Stimulated activated CD8-positive, alpha-beta memory T cell treated with anti-CD3 and anti-CD28 coated beads, Interleukin-15, amount 100 ng/mL, for 1 hour (primary cell): ENCODE measurements around the gene SEZ6L.
"Not testable (repeated sequence)": the region's sequence is repeated elsewhere in the genome, so short reads cannot be mapped to it uniquely, and the experiment has no call there.

Experiments
- DNase-seq: peaks from one replicate; pipeline ENCODE4 v3.0.0-alpha.2; 2020; ENCODE audit warnings: low read depth

Gene SEZ6L

DNA sequence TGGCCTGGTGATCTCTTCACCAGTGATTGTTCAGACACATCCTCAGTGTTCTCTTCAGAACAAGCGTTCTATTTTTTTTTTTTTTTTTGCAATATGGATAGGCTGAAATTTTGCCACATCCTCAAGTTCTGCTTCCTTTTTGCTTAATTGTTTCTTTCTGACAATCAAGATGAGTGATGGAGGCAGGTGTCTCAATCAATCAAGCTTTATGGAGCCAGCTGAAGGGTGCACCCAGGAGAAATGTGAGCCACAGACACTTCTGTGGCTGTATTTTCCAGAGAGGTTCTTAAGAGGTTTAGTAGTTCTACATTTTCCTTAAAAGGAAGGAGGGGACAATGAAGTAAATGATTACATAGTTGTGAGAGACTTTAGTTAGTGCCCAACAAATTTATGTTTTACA is 215.9 kb downstream of the SEZ6L start:
- no peak for DNase-seq

DNA sequence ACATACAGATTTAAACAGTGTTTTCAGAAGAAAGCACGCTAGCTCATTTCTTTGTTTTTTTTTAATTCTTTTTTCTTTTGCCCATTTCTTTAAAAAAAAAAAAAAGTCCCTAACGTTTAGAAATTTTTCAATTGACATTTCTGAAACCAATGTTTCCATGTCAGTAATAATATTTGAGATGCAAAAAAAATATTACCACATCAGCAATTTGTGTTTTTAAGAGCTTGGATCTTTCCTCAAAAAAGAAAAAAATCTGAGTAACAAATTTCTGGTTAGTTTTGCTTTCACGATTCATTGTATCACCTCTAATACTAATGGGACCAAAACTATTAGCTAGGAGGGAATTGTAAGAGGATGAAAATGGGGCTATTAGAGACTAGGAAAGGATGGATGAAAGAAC is 219.9 kb downstream of the SEZ6L start:
- DNase-seq = no peak

DNA sequence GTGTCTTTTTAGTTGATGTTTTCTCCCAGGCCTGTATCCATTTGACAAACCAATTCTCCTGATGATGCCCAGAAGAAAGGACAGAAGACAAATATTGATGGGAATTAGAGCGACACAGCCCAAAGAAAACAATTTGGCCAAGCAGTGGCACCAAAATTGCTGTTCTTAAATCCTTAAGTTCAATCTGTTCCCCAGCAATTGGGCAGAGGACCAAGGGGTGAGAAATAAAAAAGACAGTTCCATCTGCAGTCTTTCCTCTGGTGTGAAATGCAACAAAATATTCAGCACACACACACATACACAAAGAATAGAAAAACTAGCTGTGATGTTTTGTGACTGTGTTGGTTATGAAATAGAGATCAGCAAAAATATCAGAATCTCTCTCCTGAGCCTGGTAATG is 221.8 kb downstream of the SEZ6L start:
- DNase-seq = no peak

DNA sequence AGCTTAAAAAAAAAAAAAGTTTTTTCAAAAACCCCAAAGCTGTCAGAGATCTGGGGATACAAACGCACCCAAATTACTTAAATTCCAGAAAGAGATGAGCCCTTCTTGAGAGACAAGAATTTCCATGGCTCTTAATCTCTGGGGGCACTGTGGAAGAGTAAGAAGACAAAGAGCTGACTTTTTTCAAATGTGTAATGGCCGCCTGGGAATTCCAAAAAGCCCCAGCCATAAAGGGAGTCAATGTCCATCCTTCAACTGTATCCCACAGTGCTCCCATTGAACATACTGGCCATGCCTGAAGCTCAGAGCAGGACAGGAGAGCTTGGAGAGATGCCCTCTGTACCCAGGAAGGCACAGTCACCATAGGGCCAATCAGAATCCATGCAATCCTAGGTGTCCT is 222.4 kb downstream of the SEZ6L start:
- DNase-seq = no peak

DNA sequence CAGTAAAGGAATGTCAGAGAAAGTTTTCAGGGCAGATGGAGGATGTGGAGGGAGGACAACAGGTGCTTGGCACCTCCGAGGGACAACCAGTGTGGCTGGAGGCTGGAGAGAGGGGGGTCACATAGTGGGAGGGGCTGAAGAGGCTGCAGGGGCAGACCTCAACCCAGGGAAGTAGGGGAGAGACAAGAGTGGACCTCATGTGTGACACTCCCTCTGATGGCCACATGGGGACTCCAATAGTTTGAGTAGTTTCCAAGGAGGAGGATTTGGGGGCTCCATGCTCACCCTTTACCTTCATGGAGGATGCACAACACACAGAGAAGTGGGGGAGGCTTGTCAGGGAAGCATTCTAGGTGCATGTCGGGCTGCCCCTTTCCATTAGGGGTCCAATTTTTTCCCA is 224.7 kb downstream of the SEZ6L start:
- DNase-seq = no peak

DNA sequence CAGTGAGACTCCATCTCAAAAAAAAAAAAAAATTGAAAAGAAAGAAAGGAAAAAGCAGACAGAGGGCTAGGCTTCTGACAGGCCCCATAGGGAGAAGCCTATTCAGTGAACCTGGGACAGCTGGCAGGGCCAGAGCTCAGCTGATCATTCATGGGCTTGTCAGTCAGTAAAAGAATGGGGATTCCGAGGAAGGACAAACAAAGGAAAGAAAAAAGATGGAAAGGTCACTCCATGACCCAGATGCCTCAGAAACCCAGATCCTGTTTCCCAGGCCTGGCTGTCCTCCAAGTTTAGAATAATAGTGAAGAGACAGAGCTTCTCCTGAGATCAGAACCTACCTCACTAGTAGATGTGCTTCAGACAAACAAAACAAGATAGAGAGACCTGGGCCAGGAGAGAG is 225.5 kb downstream of the SEZ6L start:
- DNase-seq = no peak

DNA sequence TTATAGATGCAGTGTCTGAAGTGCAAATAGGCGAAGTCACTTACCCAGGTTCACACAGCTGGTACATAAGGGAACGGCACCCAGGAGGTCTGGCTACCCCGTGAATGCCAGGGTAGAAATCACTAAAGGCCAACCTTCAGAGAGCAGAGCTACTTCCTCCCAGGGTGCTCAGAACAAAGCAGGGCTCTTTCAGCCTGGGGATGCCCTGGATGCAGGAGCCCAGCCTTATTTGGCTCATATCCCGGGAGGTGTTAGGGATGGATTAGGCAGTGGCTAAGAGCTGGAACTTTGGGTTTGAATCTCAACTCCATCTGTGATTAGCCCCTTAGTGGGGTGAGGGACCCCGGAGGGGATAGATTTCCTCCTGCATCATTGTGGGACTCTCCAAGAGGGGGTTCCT is 226.7 kb downstream of the SEZ6L start:
- no peak for DNase-seq

DNA sequence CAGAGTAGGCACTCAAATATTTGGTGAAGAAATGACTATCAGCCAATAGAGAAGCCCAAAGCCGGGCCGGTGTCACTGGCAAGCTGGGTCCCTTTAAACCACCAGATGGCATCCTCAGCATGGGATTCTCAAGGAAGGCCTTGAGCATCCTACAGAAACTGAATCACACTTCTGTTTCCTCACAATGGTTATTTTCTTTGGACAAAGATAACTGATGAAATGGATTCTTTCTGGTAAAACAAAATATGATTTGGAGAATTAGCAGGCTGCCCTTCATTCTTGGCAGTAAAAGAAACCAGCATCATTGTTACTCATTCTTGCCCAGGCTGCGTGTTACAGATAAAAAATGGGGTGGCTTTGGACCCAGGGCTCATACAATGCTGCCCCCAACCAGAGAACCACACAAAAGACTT is 229.5 kb downstream of the SEZ6L start:
- peak; percentile 30 for DNase-seq

DNA sequence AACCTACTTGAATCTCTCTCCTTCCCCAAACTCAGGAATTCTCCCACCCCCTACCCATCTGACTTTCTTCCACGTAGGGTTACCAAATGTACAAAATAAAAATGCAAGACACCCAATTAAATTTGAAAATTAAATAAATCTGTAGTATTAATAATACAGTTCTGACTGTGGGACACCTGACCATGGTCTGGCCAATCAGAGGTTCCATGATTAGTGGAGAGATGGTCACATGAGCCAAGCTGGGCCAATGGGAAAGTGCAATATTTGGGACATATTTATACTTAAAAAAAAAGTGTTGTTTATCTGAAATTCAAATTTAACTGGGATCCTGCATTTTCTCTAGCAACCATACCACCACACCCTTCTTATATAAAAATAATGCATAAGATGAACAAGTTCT is 230.0 kb downstream of the SEZ6L start:
- no peak for DNase-seq

DNA sequence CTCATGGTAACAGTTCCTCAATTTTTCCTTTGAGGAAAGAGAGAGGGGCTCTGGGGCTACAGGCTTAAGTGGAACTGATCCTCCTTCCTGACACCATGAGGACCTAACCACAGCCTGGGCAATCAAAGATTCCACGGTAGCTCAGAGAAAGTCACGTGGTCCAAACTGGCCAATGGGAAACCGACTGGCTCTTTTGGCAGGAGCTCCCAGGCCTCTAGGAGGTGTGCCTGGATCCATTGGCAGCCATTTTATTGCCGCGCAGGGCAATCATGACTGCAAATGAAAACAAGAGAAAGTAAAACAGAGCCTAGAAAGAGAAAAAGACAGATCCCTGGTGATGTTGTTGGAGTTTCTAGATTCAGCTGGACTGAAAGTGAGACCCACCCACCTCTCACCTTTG is 232.5 kb downstream of the SEZ6L start:
- DNase-seq = no peak

DNA sequence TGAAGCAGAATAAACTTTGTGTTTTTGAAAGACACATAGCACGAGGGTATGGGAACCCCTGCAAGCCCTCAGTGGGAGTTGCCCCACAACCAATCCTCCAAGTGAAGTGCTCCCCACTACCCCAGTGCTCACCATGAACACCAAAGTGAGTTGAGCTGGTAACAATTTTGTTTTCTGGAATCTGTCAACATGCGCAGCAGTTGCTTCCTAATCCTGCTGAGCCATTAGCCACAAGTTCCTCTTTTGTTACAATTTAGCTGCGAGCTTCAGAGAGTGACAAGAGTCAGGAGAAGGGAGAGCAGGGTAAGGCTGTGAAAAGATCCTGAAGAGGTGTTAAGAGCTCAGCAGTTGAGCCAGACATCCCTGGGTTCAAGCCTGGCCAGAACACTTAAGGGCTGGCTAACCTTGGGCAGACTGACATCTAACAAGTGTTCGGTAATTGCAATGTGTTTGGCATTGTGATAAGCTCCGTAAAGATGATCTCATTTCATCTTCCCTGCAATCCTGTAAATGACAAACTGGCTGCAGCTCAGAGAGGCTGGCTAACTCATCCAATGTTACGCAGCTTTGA is 235.7 kb downstream of the SEZ6L start:
- no peak for DNase-seq

DNA sequence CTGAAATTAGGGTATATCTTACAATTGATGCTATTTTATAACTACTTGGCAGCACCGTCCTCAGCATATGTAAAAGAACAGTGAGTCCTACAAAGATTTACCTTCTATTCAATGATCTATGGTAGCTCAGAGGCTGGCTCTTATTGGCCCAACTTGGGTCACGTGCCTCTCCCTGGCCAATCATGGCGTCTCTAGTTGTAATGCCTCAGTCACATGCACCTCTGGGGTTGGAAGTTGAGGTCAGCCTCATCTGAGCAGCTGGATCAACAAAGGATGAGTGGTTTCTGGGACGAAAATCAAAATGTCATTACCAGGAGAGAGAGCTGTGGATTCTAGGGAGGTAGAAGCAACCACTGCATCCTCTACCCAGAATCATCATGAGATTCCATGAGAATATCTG is 236.9 kb downstream of the SEZ6L start:
- no peak for DNase-seq

DNA sequence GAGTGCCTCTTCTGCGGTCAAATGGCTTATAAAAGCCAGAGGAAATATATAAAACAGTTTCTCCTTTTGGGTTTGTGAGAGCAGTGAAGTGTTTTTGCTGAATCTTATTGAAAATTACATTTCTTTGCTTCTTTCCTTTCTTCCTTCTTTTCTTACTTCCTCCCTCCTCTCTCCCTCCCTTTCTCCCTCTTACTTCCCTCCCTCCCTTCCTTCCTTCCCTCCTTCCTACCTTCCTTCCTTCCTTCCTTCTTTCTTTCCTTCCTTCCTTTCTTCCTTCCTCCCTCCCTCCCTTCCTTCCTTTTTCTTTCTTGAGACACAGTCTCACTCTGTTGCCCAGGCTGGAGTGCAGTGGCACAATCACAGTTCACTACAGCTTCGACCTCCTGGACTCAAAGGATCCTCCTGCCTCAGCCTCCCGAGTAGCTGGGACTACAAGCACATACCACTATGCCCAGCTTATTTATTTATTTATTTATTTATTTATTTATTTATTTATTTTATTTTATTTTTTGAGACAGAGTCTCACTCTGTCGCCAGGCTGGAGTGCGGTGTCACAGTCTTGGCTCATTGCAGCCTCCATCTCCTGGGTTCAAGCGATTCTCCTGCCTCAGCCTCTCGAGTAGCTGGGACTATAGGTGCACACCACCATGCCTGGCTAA is 239.4 kb downstream of the SEZ6L start:
- not testable (repeated sequence) for DNase-seq

DNA sequence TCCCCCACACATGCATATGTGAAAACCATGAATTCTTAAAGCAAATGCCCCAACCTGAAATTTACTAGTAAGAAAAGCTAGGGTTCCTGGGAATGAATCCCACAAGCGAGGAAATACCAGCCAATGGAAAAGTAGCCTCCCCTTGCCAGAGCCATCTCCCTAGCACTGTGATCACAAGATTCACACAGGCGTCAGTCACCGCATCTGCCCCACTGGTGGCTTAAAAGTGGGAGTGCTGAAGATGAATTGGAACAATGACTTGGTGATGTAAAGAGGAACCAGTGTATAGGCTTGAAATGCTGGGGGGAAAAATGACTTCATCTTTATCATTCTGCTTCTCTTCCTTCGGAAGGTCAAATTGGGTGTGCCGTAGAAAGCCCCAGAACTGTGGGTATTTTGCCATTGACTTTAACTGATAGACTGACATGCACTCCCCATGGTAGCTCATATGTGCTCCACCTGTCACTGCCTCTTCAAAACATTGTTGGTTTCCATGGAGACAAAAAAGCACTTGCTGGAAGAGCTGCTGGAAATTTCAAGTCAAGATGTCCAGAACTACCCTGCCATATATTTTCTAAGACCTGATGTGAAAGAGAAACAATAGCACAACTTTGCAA is 240.6 kb downstream of the SEZ6L start:
- DNase-seq = no peak

DNA sequence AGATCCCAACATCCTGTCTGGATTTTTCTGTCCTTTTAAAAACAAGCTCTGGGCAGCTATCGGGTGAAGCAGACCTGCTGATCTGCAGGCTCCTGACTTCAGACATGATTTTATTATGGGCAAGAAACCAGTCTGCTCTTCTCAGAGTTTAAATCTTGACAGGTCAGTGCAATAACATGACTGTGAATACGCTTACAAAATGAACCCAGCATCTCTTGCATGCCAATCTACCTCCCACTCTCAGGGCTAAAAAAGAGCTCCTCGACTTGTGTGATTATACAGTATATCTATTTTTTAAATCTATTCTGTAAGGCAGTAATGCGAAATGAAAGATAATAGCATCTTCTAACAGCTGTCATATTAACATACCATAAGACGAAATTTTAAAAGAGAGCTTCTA is 241.1 kb downstream of the SEZ6L start:
- no peak for DNase-seq

DNA sequence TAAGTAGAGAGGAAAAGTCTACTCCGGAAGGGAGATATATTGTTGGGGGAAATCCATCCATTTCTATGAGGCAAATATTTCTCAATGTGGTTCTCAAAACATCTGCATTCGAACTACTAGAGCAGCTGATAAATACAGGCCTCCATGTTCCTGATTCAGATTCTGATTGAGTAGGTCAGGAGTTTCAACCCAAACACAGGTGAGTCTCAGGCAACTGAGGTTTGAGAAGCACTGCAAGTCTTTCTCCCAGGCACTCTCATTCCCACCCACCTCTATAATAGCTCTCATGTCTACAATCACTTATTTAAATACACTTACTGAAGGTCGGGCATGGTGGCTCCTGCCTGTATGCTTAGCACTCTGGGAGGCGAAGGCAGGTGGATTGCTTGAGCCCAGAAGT is 245.1 kb downstream of the SEZ6L start:
- DNase-seq = no peak

DNA sequence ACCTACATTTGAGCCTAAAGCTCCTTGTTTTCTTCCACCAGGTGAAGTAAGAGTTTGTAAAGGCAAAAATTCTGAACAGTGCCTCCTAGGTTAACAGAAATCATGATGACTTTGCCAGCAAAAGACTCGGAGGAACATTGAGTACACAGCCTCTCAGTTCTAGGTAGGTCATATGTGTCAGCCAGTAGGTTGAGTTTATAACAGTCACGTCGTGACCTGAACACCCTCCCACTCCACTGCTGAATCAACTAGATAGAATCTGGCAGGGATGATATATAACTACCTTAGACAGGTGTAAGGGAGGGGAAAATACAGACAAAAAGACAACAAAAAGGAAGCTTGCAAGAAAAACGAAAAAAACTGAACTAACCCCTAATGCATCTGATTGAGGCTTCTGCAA is 247.0 kb downstream of the SEZ6L start:
- no peak for DNase-seq

DNA sequence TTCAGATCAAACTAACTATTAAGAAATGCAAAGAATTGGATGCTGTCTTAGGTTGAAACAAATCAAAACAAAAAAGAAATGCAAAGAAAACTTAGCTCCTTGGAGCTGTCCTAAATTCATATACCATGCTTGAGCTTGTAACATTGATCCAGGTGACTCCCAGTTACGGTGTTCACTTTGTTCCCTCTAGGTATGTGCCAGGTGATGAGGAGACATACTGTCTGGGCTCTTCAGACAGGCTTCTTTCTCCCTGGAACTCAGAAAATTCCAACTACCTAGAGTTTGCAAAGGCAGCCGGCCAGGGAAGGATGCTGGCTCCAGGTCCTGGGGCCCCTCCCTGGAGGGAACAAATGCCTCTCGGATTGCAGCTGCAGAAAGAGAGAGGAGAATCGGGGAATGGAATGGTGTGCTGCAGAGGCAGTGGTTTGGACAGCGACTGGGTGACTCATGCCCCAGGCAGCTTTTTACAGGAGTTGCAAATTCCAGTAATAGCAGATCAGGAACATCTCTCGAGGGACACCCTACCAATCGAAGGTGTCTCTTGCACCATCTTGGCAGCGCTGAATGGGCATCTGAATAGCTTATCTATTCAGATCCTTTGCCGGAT is 247.5 kb downstream of the SEZ6L start:
- no peak for DNase-seq

DNA sequence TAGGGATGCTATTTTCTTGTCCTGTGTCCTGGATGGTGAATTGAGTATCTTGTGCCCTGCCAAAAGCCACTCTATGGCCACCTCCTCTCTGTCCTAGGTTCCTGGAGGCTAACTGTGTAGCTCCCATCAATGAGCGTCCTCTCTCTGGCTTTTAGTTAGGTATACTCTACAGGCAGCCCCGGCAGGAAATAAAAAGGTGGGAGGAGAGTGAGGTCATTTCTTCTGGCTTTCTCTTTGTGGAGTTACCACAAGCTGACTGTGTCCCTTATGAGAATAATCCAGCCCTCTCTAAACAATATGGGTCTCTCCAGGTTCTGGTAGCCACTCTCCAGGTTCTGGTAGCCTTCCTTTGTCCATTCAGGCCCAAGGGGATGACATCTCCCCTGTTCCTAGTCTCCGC is 248.1 kb downstream of the SEZ6L start:
- DNase-seq = no peak

DNA sequence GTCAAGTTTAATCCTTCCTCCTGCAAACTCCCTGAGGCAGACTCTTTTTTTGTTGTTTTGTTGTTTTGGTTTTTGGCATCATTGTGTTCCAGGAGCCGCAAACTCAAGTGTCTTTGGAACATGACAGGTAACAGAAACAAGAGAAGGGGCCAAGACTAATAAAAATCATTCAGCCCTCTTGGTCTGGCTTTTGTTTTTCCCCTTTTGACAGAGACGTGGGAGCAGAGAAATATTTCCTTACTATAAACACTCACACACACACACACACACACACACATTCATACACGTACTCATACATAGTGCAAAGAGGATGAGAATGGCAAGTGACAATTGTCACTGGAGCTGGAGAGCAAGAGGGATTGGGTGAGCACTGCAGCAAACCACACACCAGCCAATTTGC is 249.4 kb downstream of the SEZ6L start:
- no peak for DNase-seq

DNA sequence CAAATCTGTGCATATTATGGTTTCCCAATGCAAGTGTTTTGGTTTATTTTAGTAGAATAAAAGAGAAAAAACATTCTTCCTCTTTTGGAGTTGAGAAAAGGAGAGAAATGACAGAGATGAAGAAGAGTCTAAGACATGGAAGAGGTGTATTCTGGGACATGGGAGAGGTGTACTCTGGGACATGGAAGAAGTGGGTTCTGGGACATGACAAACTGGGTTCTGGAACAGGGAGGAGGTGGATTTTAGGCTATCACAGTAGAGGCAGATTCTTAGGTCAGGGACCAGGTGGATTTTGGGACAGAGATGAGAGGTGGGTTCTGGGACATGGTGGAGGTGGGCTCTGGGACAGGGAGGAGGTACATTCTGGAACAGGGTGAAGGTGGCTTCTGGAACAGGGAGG is 257.7 kb downstream of the SEZ6L start:
- no peak for DNase-seq

DNA sequence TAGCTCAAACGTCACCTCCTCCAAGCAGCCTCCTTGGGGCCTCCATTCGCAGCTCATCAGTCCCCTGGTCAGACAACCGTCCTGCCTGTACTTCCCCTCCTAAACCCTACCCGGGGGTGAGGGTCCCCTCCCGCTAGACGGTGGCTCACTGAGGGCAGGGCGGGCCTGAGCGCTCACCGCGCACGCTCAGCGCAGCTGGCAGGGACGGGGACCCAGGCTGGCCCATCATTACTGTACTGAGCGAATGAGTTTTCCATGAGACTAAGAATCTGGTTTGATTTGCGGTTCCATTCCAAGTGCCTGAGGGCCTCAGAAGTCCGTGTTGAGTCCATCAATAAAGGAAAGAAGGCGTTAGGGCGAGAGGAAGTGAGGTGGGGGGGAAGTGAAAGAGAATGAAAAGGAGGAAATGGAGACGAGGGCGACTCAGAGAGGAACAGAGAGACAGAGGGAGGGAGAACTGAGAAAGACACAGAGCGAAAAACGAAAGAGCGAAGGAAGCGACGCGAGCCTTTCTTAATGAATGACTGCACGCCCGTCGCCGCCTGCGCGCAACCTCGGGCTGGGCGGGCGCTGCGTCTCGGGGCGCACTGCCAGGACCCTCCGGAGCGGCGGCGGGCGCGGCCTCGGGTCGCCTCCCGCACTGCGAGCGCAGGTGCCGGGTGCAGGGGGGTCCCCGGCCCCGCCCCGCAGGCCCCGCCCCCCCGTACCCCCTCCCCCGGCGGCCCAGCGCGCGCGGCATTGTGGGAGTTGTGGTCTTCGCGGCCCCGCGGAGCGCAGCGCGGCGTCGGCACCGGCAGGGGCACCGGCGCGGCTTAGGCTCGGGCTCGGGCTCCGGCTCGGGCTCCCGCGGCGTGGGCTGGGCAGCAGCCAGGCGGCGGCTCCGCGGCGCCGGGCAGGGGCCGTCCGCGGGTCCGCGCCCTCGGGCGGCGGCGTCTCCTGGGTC is 259.5 kb downstream of the SEZ6L start, which contains the start of gene ASPHD2:
ASPHD2 (plus strand) TSS at position 746 of the 943 bp plus-strand sequence. CDS start 4,356 bp downstream, outside the sequence.
- DNase-seq = peak; percentile 53
